Superior temporal gyrus (tissue), 1 donor: ENCODE measurements around the gene ATIC.

Experiments used
- DNase-seq: peaks from one replicate; pipeline ENCODE4 v3.0.0-alpha.2; 2016; ENCODE audit errors: extremely low spot score

The ATIC gene

GRCh38 chr2:215361211-215361875, 49.5 kb downstream of the ATIC start:
- DNase-seq: no peak

- no peak for DNase-seq
These were observed 50.2 kb downstream of the ATIC start for GRCh38 chr2:215361876-215362561.

GRCh38 chr2:215362562-215362904, 50.7 kb downstream of the ATIC start:
- no peak for DNase-seq

GRCh38 chr2:215363039-215363438, 51.2 kb downstream of the ATIC start:
- DNase-seq: no peak

GRCh38 chr2:215363461-215364156, 51.8 kb downstream of the ATIC start:
- no peak for DNase-seq

GRCh38 chr2:215364157-215365155, 52.6 kb downstream of the ATIC start:
- no peak for DNase-seq

GRCh38 chr2:215365184-215365658, 53.4 kb downstream of the ATIC start:
- no peak for DNase-seq

- DNase-seq: no peak
These were observed 54.7 kb downstream of the ATIC start for GRCh38 chr2:215366440-215367032.

- no peak for DNase-seq
These were observed 56.0 kb downstream of the ATIC start for GRCh38 chr2:215367662-215368492.

GRCh38 chr2:215368493-215368809, 56.6 kb downstream of the ATIC start:
- DNase-seq: no peak

- no peak for DNase-seq
These were observed 57.4 kb downstream of the ATIC start for GRCh38 chr2:215369181-215369760.

GRCh38 chr2:215370112-215370965, 58.5 kb downstream of the ATIC start:
- DNase-seq: no peak

- no peak for DNase-seq
These were observed 60.3 kb downstream of the ATIC start for GRCh38 chr2:215371915-215372897.

GRCh38 chr2:215372968-215373649, 61.2 kb downstream of the ATIC start:
- no peak for DNase-seq

- DNase-seq: no peak
These were observed 62.1 kb downstream of the ATIC start for GRCh38 chr2:215374002-215374401.

- no peak for DNase-seq
These were observed 63.0 kb downstream of the ATIC start for GRCh38 chr2:215374642-215375466.

- no peak for DNase-seq
These were observed 63.6 kb downstream of the ATIC start for GRCh38 chr2:215375467-215375830.
